Stimulated activated naive CD4-positive, alpha-beta T cell (primary cell): ENCODE measurements around the gene FARP1.

Experiments
- DNase-seq, 6 experiments: peaks; one replicate each; lab custom pipeline; 2025; lab: John Stamatoyannopoulos, UW

FARP1 gene

DNA sequence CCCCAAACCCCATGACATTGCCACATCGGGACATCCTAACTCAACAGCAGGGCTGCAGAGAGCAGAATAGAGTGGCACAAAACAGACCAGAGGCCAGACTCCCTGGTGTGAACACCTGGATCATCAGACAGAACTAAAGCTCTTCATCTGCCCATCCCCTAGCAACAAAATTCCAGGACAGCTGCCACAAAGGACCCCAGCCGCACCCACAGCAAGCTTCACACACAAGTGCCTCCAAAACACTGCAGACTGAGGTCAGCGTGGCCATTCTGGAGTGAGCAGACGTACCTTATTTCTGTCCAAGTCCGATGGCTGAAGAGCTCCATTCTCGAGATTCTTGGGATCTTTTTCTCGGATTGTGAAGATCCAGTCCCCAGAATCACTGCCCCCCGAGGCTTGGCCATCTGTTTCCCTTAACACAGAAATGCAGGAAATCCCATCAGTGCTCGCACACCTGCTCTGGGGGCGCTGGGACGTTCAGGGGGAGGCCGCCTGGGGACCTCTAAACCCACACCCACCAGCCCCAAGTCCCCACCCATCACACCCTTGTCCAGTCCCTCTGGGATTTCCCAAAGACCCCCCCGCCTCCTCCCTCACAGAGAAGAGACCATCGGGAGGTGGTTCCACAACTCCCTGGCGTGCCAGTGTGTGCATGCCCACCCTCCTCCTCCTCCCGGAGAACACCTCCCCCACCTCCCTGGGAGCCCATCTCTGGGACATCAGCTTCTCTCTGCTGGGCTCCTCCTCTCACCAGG lies 318.8 kb downstream of the FARP1 start:
- no peak for DNase-seq

DNA sequence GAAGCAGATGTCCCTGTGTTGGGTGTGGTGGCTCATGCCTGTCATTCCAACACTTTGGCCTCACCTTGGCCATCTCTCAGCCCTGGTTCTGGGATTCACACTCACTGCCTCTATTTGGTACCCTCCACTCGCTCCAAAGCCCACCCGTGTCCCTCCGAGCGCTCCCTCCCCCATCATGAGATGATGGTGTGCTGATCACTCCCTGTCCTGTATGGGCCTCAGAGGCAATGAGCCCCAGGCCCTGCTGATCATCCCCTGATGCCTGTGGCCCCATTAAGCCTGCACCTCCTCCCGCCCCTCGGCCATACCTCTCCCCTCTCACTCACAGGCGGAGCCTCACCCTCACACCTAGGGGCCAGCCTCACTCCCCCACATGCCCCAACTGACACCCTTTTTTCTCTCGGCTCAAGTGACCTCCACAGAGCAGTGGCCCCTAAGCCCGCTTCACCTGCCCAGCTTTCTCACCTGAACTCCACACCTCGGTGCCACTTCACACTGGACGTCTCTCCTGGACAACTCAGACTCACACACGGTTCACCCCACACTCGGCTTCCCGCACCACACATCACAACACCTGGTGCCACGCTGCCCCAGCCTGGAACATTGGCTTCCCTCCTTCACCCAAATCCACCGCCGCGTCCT lies 319.5 kb downstream of the FARP1 start:
- DNase-seq: no peak

- no peak for DNase-seq
Observed at GRCh38 chr13:98462946-98463345, 320.1 kb downstream of the FARP1 start.

DNA sequence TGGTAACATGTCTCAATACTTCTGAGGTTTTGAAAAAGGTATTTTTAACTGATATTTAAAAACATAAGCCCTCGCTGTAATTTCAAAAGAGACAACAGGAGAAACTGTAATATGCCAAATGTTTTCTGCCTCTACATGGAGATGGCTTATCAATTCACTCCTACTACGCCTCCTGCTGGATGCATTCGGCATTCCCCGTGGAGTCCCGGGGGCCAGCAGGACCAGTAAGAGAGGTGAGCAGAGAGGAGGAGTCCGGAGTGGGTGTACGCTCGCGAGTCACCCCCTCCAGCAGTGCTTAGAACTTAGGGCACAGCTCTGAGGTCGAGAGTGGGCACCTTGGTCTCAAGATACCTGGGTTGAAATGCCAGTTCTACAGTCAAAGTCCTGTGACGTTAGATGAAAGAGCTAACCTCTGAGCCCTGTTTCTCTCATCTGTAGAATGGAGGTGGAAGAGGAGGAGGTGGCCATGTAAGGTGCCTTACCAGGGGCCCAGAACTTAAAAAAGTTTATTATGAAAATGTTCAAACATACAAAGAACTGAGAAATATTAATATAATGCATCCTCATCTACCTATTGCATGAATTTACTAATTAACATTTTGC lies 323.8 kb downstream of the FARP1 start:
- peak in 3 of 6 experiments; percentile 9 to 29 (median 11) for DNase-seq

DNA sequence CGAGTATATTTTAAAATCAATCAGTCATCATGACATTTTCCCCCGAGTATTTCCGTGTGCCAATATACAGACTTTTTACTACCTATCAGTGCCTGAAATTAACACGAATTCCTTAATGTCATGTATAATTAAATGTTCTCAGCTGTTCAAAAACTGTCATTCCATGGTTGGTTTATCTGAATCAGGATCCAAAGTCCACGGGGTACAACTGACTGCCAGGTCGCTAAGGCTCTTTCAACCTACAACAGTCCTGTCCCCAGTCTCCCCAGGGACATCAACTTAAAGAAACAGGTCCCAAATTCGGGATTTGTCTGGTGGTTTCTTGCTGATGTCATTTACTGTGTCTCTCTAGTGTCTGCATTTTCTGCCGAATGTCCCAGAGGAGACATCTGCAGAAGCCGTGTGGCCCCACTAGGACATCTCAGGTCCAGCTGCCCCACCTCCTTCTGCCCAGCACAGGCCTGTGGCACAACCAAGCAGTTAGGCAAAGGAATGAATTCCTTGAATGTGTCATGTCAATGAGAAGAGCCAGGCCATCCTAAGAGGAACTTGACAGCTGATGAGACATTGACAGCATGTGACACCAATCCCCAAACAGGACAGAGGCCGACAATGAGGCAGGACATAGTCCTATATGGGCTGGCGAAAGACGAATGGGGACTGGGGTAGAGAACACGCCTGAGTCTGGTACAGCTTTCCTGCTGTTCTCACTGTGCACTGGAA lies 324.5 kb downstream of the FARP1 start:
- DNase-seq: no peak

DNA sequence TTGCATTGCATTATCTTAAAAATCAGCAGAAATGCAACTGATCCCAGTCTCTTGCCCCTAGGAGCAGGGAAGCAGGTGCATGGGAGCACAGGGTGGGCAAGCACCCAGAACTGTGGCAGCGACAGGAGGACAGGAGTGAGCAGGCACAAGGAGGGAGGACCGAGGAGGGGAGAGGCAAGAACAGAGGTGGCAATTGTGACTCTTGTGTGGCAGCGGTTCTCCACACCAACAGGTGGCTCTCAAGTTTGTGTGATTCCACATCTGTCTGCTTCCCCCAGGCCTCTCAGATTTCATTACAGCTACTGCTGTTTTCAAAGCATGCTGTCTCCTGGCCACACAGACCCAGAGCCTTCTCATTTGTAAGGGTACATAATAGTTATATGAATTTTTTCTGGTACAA lies 325.5 kb downstream of the FARP1 start:
- no peak for DNase-seq

DNA sequence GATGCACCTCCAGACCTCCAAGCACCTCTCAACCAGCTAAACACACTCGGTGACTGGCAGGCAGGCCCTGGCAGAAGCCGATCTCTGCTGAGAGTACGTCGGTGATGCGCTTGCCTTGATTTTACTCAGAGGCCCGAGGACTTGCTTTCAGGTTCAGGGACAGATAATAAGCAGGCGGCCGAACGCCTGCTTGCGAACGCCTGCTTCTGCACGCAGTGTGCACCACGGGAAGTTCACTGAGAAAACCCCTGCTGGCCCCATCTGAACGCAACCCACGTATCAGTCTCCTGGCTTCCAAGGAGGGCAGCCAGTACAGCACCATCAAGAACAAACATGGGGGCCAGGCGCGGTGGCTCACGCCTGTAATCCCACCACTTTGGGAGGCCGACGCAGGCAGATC lies 326.0 kb downstream of the FARP1 start:
- DNase-seq: no peak

- DNase-seq: no peak
Observed at GRCh38 chr13:98470920-98471319, 328.0 kb downstream of the FARP1 start.

DNA sequence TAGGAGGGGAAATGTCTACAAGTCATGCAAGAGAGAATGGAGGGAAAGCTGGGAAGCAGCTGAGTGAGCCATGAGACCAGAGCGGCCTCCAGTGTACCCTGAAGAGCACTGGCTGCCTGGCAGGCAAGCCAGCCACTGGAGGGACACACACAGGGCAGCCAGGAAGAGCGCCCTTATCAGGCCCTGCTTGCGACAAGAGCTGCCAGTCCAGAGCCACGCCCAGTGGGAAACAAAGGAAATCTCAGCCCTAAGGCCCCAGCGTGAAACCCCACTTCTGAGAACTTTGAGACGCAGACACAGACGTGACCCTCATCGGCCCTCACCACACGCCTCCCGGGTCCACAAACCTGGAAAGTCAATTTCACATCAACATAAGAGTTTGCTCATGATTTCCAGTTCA lies 329.0 kb downstream of the FARP1 start:
- DNase-seq: no peak

DNA sequence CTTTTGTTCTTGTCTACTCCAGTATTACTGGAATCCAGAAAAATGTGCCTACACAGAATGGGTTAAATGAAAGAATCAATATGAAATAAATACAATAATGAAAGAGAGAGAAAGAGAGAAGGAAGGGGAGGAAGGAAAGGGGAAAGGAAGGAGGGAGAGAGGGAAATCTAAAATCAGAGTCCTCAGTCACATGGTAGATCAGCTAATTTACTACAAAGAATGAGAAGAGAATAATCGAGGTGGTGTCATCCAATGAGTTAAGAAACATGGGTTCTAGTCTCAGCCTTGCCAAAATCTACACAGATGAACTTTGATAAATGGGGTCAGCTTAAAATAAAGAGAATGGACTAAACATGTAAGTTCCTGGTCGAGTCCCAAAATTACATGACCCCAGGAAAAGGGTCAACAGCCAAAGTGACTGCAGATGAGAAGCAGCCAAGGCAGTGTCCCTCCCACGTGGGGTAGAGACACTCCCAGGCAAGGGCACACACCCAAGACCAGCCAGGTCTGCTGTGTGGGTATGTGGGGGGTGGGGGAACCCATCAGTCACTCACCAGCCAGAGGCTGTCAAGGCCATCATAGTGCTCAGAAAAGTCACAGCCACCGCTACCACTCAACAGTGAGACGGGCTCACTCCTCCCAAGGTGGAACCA lies 330.4 kb downstream of the FARP1 start:
- DNase-seq: no peak

- no peak for DNase-seq
Observed at GRCh38 chr13:98473788-98474144, 330.9 kb downstream of the FARP1 start.

GRCh38 chr13:98474292-98474691 lies 331.4 kb downstream of the FARP1 start:
- DNase-seq: no peak

- DNase-seq: no peak
Observed at GRCh38 chr13:98474761-98475160, 331.9 kb downstream of the FARP1 start.

DNA sequence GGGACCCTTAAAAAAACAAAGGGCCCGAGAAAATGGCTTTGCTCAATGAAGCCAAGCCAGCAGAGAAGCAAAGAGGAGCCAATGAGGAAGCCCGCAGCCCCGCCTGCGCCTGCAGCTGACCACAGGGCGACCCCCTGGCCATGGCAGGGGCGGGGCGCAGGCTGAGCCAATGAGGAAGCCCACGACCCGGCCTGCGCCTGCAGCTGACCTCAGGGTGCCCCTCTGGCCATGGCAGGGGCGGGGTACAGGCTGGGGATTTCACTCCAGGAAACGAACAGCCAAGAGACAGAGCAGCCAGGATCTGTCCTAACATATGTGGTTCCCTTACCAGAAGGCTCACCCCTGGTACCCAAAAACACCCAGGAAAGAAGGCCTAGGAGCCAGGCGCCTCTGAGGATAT lies 332.6 kb downstream of the FARP1 start:
- no peak for DNase-seq

DNA sequence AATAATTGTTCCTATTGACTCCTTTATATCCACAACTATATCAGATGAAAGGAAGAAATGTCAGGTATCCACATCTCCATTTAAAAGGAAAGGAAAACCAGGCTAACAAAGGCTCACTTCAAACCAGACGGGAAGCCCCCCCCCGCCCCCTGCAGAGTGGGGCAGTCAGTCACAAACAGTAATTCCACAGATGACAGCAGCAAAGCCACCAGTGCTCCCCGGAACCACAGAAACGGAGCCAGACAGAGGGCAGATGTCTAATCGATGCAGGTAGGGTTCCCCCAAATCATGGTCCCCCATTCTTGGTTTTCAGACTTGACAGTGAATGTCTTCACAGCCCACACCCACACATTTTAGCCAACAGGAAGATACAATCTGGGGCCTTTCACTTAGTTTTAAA lies 333.2 kb downstream of the FARP1 start:
- peak in 1 of 6 experiments; percentile 4 for DNase-seq

- peak; percentile 51 to 77 (median 63) for DNase-seq
Observed at GRCh38 chr13:98476538-98476966, 333.7 kb downstream of the FARP1 start.

- no peak for DNase-seq
Observed at GRCh38 chr13:98478189-98479129, 335.6 kb downstream of the FARP1 start.

DNA sequence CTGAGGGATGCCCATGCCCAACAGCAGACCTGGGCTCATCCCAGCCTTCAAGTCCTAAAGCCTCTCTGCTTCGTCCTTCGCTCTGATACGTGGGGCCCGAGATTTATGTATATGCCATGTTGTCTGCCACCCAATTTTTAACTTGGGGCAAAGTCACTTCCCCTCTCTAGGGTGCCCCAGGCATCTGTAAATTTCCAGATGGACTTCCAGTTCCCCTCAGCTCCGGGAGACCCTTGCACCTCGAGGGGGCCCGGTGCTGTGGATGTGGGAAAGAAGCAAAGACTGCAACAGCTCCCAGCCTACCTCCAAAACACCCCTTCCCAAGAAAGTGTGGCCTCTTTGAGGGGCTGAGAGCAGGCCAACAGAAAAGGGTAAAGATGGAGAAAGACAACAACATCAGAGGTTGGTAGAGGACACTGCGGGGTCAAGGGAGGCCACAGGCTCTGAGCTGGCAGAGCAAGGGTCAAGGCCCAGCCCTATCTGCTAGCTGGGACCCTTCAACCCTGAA lies 336.7 kb downstream of the FARP1 start:
- DNase-seq: no peak

GRCh38 chr13:98480915-98481877 lies 338.3 kb downstream of the FARP1 start:
- no peak for DNase-seq
